Measurements from ENCODE around the gene RHEX. TPM values are rescaled to one million over a fixed set of nuclear protein-coding genes. Genes with fewer than 3 reads are reported as not detected.

Gene RHEX
- total and polyA plus RNA-seq, 2 donors (not counting 1 experiment from before 2014, with no cell fraction given): not detected

GRCh38 chr1:206135248-206135647 lies 82.3 kb downstream of the RHEX start:
- no peak overlapping the region for H2AFZ ChIP-seq (ENCODE audit: low read length)
- no peaks in the 10 kb centered on the region for H4K20me1 ChIP-seq (ENCODE audit: control insufficient read depth, extremely low read depth, insufficient read depth, low read length)
- no peaks in the 10 kb centered on the region for H3K36me3 ChIP-seq (ENCODE audit: control insufficient read depth, insufficient read depth, low read length)
- H3K79me2 ChIP-seq (ENCODE audit: control insufficient read depth, insufficient read depth, low read length): no peaks in the 10 kb centered on the region
- H3K27me3 ChIP-seq (ENCODE audit: control insufficient read depth, insufficient read depth, low read length): peaks cover 23% of the 10 kb centered on the region
- H3K27ac ChIP-seq (ENCODE audit: insufficient read depth, low read length): no peak overlapping the region
- no peak overlapping the region for H3K9ac ChIP-seq (ENCODE audit: insufficient read depth, low read length)
- no peaks in the 10 kb centered on the region for H3K9me3 ChIP-seq (ENCODE audit: control insufficient read depth, insufficient read depth, low read depth, low read length)
- no peak for TF ChIP-seq EZH2 (IDR thresholded peaks at IDR 0.05; ENCODE audit: low read length, missing control alignments)
- TF ChIP-seq CTCF (conservative IDR thresholded peaks at IDR 0.05 in 1 of 2, IDR thresholded peaks at IDR 0.05 in 1 of 2; ENCODE audit: low read depth in 1 of 2, low read length in 2 of 2): no peak
- H3K4me2 ChIP-seq (ENCODE audit: extremely low read depth, insufficient read depth, low read length): no peak overlapping the region
- no peak for DNase-seq (ENCODE audit: low read depth in 2 of 2)
- H3K4me3 ChIP-seq (replicated peaks in 1 of 4; ENCODE audit: control extremely low read depth in 1 of 4, insufficient read depth in 1 of 4, low read depth in 3 of 4, low read length in 4 of 4): no peak overlapping the region
- no peaks in the 10 kb centered on the region for H3K4me1 ChIP-seq (ENCODE audit: control insufficient read depth, extremely low read depth, insufficient read depth, low read length)

- H3K79me2 ChIP-seq (ENCODE audit: control insufficient read depth, insufficient read depth, low read length): no peaks in the 10 kb centered on the region
- H3K4me2 ChIP-seq (ENCODE audit: extremely low read depth, insufficient read depth, low read length): no peak overlapping the region
- no peak overlapping the region for H3K4me3 ChIP-seq (replicated peaks in 1 of 4; ENCODE audit: control extremely low read depth in 1 of 4, insufficient read depth in 1 of 4, low read depth in 3 of 4, low read length in 4 of 4)
- H2AFZ ChIP-seq (ENCODE audit: low read length): no peak overlapping the region
- H3K4me1 ChIP-seq (ENCODE audit: control insufficient read depth, extremely low read depth, insufficient read depth, low read length): no peaks in the 10 kb centered on the region
- H3K27me3 ChIP-seq (ENCODE audit: control insufficient read depth, insufficient read depth, low read length): peaks cover 19% of the 10 kb centered on the region
- no peak for DNase-seq (ENCODE audit: low read depth in 2 of 2)
- H4K20me1 ChIP-seq (ENCODE audit: control insufficient read depth, extremely low read depth, insufficient read depth, low read length): no peaks in the 10 kb centered on the region
- H3K9me3 ChIP-seq (ENCODE audit: control insufficient read depth, insufficient read depth, low read depth, low read length): no peaks in the 10 kb centered on the region
- TF ChIP-seq EZH2 (IDR thresholded peaks at IDR 0.05; ENCODE audit: low read length, missing control alignments): no peak
- no peak for TF ChIP-seq CTCF (conservative IDR thresholded peaks at IDR 0.05 in 1 of 2, IDR thresholded peaks at IDR 0.05 in 1 of 2; ENCODE audit: low read depth in 1 of 2, low read length in 2 of 2)
- H3K36me3 ChIP-seq (ENCODE audit: control insufficient read depth, insufficient read depth, low read length): no peaks in the 10 kb centered on the region
- H3K9ac ChIP-seq (ENCODE audit: insufficient read depth, low read length): no peak overlapping the region
- no peak overlapping the region for H3K27ac ChIP-seq (ENCODE audit: insufficient read depth, low read length)
Observed at GRCh38 chr1:206136241-206136640, 83.3 kb downstream of the RHEX start.

GRCh38 chr1:206142011-206142410 lies 89.0 kb downstream of the RHEX start:
- H3K36me3 ChIP-seq (ENCODE audit: control insufficient read depth, insufficient read depth, low read length): no peaks in the 10 kb centered on the region
- H3K9ac ChIP-seq (ENCODE audit: insufficient read depth, low read length): no peak overlapping the region
- no peak overlapping the region for H3K27ac ChIP-seq (ENCODE audit: insufficient read depth, low read length)
- TF ChIP-seq EZH2 (IDR thresholded peaks at IDR 0.05; ENCODE audit: low read length, missing control alignments) (no peak), CTCF (conservative IDR thresholded peaks at IDR 0.05 in 1 of 2, IDR thresholded peaks at IDR 0.05 in 1 of 2; ENCODE audit: low read depth in 1 of 2, low read length in 2 of 2) (no peak)
- H4K20me1 ChIP-seq (ENCODE audit: control insufficient read depth, extremely low read depth, insufficient read depth, low read length): no peaks in the 10 kb centered on the region
- H2AFZ ChIP-seq (ENCODE audit: low read length): no peak overlapping the region
- H3K4me1 ChIP-seq (ENCODE audit: control insufficient read depth, extremely low read depth, insufficient read depth, low read length): no peaks in the 10 kb centered on the region
- H3K4me3 ChIP-seq (replicated peaks in 1 of 4; ENCODE audit: control extremely low read depth in 1 of 4, insufficient read depth in 1 of 4, low read depth in 3 of 4, low read length in 4 of 4): no peak overlapping the region
- H3K27me3 ChIP-seq (ENCODE audit: control insufficient read depth, insufficient read depth, low read length): peaks cover 43% of the 10 kb centered on the region
- no peak overlapping the region for H3K4me2 ChIP-seq (ENCODE audit: extremely low read depth, insufficient read depth, low read length)
- H3K9me3 ChIP-seq (ENCODE audit: control insufficient read depth, insufficient read depth, low read depth, low read length): no peaks in the 10 kb centered on the region
- no peak for DNase-seq (ENCODE audit: low read depth in 2 of 2)
- H3K79me2 ChIP-seq (ENCODE audit: control insufficient read depth, insufficient read depth, low read length): no peaks in the 10 kb centered on the region
